Measurements from ENCODE around the gene UCHL5. TPM values are rescaled to one million over a fixed set of nuclear protein-coding genes. Genes with fewer than 3 reads are reported as not detected.

The UCHL5 gene
- polyA plus RNA-seq, 1 experiment = 9.4 TPM

DNA sequence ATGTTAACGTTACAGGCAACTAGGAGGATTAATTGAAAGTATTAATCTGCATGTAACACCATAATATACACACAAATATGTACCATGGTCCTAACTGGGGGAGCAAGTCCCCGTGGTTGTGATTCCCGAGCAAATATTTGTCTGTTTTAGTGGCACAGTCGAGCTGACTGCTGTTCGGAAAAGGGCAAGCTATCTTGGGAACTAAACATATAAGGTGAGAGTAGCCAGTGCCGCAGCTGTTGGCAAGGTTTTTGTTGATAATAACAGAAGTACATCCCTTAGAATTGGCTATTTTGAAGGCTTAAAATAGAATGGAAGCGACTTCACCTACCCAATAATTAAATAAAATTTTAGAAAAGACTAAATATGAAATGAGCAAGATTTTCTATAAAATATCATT lies 45.5 kb downstream of the UCHL5 start:
- ChIA-PET POLR2A (no interaction called here), CTCF (interaction anchor here (0.7 to 3.0 kb wide), 6 partner anchors 16 to 1857 kb away, joined by 3 to 18 read pairs (median 4); no protein-coding TSS in a partner anchor)
- no peak for DNase-seq (ENCODE audit: low read depth)
- no peaks in the 10 kb centered on the region for H3K36me3 ChIP-seq (ENCODE audit: control insufficient read depth, insufficient read depth, low read length)
- no peaks in the 10 kb centered on the region for H3K27me3 ChIP-seq (ENCODE audit: control insufficient read depth, insufficient read depth, low read length)
- no peak for TF ChIP-seq CTCF (IDR thresholded peaks at IDR 0.05; ENCODE audit: insufficient read depth, low read depth, low read length)
- no peak overlapping the region for H3K4me3 ChIP-seq (ENCODE audit: low read depth, low read length)

DNA sequence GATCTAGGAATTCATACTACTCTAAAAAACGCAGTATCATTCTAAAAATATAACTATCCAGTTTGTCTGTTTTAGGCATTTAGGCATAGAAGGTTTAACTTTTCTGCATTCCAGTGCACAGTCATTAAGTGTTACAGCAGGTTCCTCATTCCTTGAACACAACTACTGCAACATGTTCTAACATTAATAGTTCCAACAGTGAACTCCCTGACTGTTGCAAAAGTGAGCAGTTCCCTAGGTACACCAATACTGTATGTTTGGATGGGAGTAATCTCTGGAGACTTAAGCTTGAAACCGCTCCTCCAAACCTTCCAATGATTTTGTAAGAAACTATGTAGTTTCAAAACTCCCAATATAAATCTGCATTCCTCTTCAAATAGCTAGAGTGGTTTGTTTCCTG lies 46.2 kb downstream of the UCHL5 start:
- no peak for TF ChIP-seq CTCF (IDR thresholded peaks at IDR 0.05; ENCODE audit: insufficient read depth, low read depth, low read length)
- Histone ChIP-seq H3K27me3 (ENCODE audit: control insufficient read depth, insufficient read depth, low read length) (no peaks in the 10 kb centered on the region), H3K36me3 (ENCODE audit: control insufficient read depth, insufficient read depth, low read length) (no peaks in the 10 kb centered on the region), H3K4me3 (ENCODE audit: low read depth, low read length) (no peak overlapping the region)
- ChIA-PET CTCF (interaction anchor here (0.8 to 3.0 kb wide), 3 partner anchors 200 to 408 kb away, joined by 3 to 18 read pairs (median 3); no protein-coding TSS in a partner anchor), POLR2A (no interaction called here)
- no peak for DNase-seq (ENCODE audit: low read depth)

DNA sequence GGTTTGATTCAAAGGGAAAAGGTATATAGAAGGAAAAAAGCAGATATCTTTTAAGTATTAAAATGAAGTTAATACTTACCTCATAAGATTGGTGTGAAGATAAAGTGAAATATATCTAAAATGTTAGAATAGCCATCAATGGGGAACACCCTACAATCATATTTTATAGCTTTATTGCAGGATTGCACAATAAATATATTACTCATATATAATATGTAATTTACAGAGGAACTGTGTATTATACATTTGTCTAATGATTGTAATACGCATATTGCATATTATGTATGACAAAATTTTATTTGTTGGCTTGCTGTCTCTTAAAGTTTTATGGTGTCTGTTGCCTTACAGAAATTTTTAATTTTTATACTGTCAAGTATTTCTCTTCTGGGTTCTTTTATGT lies 47.8 kb downstream of the UCHL5 start:
- no peak for DNase-seq (ENCODE audit: low read depth)
- Histone ChIP-seq H3K27me3 (ENCODE audit: control insufficient read depth, insufficient read depth, low read length) (no peaks in the 10 kb centered on the region), H3K4me3 (ENCODE audit: low read depth, low read length) (no peak overlapping the region), H3K36me3 (ENCODE audit: control insufficient read depth, insufficient read depth, low read length) (no peaks in the 10 kb centered on the region)
- TF ChIP-seq CTCF (IDR thresholded peaks at IDR 0.05; ENCODE audit: insufficient read depth, low read depth, low read length) = no peak
- POLR2A ChIA-PET = no interaction called here
- CTCF ChIA-PET = no interaction called here

DNA sequence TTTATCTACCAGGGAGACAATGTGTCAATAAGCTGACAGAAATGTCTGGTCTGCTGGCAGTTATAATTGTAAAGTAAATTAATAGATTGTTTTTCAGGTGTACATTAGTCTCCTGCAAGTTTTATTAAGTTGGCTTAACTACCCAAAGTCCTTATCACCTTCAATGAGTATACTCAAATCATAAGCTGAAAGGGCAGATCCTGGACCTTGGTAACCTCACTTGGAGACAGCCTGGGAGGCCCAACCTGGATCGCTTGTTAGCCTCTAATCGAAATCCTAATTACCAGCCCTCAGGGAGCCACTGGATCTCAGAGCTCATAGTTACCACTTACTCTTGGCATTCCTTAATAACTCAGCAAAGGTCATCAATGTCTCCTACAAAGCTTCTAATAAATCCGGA lies 49.7 kb downstream of the UCHL5 start:
- TF ChIP-seq CTCF (IDR thresholded peaks at IDR 0.05; ENCODE audit: insufficient read depth, low read depth, low read length) = no peak
- ChIA-PET CTCF (interaction anchor here (1.1 kb wide), 1 partner anchor 10 kb away, joined by 4 read pairs; no protein-coding TSS in a partner anchor), POLR2A (no interaction called here)

GRCh38 chr1:193005785-193006184 lies 53.4 kb downstream of the UCHL5 start:
- CTCF ChIA-PET = interaction anchor here (1.0 to 1.2 kb wide), 2 partner anchors 528 to 532 kb away, joined by 3 read pairs; no protein-coding TSS in a partner anchor
- no peak overlapping the region for H3K4me3 ChIP-seq (ENCODE audit: low read depth, low read length)
- no peaks in the 10 kb centered on the region for H3K27me3 ChIP-seq (ENCODE audit: control insufficient read depth, insufficient read depth, low read length)
- DNase-seq (ENCODE audit: low read depth) = no peak
- no peak for TF ChIP-seq CTCF (IDR thresholded peaks at IDR 0.05; ENCODE audit: insufficient read depth, low read depth, low read length)
- POLR2A ChIA-PET = no interaction called here
- H3K36me3 ChIP-seq (ENCODE audit: control insufficient read depth, insufficient read depth, low read length) = no peaks in the 10 kb centered on the region

More for the DNA sequence above, 49.7 kb downstream of the UCHL5 start:
- no peak for DNase-seq (ENCODE audit: low read depth)
- no peaks in the 10 kb centered on the region for H3K27me3 ChIP-seq (ENCODE audit: control insufficient read depth, insufficient read depth, low read length)
- no peak overlapping the region for H3K4me3 ChIP-seq (ENCODE audit: low read depth, low read length)
- no peaks in the 10 kb centered on the region for H3K36me3 ChIP-seq (ENCODE audit: control insufficient read depth, insufficient read depth, low read length)

Measured in BJ (cell line).